Stimulated activated CD8-positive, alpha-beta memory T cell treated with anti-CD3 and anti-CD28 coated beads, Interleukin-4, amount 100 ng/mL, for 4 hours (primary cell): Measurements from ENCODE around the gene RAET1E.
"Not testable (repeated sequence)": the region's sequence is repeated elsewhere in the genome, so short reads cannot be mapped to it uniquely, and the experiment has no call there.

Source experiments
- DNase-seq, 2 donors: peaks; one replicate each; pipeline ENCODE4 v3.0.0-alpha.2; 2020; ENCODE audit warnings: low read depth in 2 of 2, low spot score in 1 of 2

The RAET1E gene

DNA sequence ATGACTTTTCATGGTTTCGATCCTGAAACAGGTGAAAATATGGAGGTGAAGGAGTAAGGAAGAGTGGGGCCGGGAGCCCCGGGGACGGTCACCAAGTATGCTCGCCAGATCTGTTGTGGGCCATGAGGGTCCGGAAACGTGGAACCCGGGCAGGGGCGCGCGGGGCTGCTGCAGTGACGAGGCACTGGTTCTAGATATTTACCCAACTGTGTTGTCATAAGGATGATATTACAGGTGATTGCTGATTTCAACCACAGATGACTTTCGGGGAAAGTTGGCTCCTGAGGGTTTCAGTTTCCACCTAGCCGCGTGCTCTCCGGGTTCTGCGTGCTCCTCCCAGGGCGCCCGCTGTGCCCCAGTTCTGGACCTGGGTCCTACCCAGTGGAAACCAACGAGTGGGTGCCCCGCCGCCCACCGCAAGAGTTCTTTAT lies 12.8 kb upstream of the RAET1E start:
- no peak for DNase-seq

DNA sequence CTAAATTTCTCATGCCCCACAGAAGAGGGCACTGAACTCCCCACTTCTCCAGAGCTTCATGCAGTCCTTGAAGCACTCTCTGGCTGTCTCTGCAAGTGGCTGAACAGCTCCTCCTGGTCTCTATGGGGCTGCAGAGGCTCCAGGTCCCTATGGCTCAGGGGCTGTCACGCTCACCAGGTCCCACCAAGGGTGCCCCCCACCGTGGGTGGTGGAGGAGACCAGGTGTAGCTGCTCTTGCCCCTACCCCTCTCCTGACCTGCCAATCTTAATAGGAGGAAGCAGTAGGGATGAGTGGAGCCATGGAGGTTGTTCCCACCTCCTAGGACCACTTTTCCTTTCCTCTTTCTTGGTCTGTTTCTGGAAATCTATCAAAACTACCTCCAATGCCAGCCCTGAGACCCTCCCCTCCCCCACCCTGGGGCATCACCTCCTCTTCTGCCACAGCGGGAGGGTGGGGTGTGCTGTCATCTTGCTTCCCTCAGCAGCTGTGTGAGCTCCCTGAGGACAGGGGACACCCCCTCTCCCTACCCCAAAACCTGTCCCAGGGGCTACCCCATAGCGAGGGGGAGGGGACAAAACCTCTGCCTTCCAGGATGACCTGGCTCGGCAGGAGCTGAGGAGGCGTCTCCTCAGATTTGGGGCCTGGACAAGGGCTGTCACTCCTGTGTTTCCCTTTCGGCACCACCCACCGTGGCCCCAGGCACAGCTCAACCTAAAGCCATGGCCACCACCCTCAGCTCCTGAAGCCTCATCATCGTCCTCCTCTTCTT lies 12.0 kb upstream of the RAET1E start:
- DNase-seq = no peak

DNA sequence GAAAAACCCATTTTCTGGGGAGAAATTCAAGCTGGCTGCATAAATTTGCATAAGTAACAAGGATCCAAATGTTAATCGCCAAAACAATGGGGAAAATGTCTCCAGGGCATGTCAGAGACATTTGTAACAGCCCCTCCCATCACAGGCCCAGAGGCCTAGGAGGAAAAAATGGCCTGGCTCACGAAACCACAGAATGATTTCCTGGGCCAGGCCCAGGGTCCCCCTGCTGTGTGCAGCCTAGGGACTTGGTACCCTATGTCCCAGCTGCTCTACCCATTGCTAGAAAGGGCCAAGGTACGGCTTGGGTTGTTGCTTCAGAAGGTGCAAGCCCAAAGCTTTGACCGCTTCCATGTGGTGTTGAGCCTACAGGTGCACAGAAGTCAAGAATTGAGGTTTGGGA lies 10.6 kb upstream of the RAET1E start:
- not testable (repeated sequence) for DNase-seq

DNA sequence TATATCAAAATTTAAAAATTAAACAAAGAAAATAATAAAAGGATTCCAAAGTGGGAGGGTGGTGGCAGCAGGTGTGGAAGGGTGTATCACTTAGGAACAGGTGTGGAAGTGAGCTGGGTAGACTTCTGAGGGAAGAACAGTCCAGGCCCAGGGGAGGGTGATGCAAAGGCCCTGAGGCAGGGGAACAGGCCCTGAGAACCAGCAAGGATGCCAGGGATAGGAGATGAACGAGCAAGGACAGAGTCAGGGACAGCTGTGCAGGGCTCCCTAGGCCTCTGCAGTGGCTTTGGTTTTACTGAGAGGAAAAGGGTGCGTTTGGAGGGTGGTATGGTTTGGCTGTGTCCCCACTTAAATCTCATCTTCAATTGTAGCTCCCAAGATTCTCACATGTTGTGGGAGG lies 9.4 kb upstream of the RAET1E start:
- DNase-seq = no peak

DNA sequence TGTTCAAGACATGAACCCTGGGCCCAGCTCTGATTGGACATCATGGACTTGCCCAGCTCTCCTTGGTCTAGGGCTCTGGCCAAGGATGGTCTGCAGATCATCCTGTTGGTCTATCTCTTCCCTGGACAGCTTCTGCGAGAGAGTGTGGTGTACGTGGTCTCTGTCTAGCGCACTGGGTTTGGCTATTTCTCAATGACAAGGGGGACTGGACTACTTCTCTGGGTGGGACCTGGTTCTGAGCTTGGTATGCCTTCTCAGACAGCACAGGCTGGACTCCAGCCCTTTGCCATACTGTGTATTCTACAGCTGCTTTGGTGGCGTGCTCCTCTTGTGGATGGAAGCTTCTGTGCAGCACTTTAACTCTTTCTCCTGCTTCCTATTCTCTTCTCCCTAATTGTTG lies 8.5 kb upstream of the RAET1E start:
- DNase-seq = no peak

DNA sequence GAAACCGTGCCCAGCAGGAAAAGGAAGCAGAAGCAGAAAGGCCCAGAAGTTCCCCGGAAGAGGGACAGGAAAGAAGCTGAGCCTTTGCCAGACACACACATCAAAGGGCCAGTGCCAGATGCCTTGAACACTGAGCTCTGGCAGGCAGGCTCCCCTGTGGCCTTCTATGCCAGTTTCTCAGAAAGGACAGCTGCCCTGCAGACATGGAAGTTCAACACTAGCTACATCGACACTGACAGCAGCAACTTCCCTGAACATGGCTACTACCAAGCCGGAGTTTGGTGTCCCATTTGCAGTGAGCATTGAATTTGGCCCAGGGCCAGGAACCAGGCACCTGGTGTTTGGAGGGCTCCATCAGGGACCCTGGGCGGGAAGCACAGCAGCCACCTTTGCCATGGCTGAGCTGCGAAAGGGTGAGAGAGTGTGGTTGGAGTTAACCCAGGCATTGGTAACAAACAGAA lies 8.0 kb upstream of the RAET1E start:
- DNase-seq = no peak

DNA sequence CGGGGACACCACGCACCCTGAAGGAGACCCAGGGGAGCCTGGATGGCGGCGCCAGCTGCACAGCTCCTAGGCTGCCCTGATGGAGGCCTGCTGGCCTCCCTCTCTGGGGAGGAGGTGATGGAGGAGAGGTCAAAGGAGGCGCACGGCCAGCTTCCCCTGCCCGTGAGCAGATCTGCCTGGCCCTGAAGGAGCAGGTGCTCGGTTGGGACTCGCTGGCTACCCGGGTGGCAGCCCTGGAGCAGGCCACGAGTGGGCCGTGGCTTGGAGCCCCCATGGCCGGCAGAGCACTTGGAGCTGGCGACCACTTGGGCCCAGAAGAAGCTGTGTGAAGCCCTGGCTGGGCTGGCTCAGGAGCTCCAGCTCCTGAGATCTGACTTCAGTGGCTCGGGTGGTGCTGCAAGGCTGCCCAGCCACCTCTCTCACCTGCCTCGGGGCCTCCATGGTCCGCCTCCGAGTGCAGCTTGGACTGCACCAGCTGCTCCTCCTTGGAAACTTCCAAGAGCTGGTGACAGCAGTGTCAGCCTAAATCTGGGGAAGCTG lies 7.5 kb upstream of the RAET1E start:
- DNase-seq = no peak

DNA sequence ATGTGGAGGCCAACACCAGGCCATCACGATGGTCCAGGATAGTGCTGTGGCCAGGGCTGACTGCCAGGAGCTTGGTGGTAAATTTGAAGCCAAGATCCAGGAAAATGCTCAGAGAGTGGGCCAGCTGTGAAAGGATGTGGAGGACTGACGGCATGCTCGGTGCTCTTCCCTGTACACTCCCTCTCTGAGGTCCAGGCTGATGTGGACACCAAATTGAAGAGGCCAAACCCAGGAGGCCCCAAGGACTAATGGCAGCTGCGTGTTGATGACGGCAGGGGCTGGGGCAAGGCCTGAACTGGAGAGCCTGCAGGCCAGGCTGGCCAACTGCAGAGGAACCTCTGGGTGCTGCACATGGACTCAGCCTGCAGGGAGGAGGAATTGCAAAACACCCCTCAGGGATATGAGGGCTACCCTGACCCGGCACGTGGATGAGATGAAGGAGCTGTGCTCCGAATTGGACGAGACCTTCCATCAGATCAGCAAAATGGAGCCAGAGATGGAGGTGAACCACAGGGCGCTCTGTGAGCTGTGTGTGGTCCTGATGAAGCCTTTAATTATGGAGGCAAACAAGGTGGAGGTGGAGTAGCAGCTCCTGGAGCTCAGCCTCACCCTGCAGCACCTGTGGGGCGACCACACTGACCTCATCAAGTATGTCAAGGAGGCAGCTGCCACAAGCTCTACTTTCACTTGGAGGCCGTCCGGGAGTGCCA lies 6.9 kb upstream of the RAET1E start:
- DNase-seq = no peak

DNA sequence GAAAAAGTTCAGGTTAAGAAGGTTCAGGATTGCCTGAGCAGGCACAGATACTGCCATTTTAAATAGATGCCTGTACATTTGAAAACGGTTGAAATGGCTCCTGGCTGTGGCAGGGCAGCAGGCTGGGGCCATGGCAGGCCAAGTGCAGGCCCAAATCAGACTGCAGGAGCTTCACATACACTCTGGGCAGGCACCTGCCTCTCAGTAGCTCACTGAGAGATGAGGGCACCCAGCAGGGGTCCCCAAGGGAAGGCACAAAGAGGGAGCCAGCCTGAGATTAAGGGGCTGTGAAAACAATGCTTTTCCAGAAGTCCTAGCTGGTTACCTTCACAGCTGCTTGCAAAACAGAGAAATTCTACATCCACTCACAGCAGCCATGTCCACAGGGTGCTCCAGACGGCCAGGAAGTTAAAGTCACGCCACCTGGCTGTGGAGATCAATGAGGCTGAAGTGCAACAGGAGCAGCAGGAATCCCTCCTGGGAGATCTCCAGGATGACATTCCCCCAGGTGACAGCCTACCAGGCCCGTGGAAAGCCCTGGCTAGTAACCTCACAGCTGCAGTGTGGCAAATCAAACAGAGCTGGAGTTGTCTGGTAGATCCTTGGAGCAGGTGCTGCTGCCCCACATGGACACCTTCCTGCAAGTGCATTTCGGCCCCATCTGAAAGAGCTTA lies 6.2 kb upstream of the RAET1E start:
- DNase-seq = no peak

DNA sequence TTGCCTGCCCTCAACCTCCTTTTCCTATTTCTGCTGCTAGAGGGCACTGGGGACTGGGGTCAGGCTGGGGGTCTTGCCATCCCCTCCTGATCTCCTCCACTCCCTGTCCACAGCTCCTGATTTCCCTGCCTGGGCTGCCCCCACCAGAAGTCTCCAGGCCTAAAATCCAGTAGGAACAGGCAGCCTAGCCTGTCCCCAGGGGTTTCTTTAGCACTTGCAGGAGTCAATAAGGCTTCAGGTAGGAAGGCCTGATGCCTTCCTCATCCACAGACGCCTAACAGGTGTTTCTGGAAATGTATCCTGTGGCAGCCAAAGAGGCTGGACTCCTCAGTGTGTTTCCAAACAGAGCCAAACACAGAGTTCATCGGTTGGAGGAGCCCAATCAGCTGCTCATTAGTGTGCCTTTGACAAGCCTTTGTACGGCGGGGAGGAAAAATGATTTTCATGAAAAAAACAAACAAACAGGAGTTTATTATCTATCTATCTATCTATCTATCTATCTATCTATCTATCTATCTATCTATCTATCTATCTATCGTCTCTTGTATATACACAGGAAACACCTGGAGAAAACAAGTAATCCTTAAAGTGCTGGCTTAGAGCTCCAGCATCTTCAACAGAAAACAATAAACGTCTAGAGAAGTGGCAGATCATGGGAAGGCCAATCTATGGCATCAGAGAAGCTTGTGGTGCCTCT lies 3.7 kb upstream of the RAET1E start:
- DNase-seq = no peak

DNA sequence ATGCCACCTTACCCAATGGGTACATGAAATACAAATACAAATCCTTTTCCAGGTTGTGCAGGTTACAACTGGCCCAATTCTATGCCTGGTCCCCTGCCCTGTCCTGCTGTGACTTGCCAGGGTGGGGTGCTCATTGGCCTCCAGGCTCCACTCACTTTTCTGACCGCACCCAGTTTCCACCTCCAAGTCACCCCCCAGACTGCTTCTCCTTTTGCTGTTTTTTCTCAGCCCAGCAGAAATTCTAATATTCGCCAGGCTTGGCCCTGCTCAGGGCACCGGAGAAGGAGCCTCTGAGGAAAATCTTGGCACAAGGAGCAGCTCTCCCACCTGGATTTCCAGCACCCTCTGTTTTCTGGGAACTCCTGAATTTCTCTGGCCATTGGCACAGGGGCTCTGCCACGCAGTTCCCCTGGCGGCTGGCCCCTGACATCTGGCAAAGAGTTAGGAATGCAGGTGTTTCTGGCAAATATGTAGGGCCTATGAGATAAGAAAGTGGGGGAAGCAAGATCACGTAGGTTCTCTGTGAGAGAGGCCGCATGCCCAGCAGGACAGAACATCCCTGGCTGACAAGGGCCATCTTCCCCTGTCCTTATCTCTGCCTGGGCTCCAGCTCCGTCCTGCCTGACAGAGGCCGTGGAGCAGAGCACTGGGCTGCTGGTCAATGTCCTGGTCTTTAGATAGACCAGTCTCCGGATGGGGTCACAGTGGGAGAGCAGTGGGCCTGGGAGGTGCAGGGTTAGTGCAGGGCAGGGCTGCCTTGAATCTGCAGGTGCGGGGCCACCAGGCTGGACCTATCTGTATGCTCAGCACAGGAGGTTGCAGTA lies 2.9 kb upstream of the RAET1E start:
- no peak for DNase-seq

DNA sequence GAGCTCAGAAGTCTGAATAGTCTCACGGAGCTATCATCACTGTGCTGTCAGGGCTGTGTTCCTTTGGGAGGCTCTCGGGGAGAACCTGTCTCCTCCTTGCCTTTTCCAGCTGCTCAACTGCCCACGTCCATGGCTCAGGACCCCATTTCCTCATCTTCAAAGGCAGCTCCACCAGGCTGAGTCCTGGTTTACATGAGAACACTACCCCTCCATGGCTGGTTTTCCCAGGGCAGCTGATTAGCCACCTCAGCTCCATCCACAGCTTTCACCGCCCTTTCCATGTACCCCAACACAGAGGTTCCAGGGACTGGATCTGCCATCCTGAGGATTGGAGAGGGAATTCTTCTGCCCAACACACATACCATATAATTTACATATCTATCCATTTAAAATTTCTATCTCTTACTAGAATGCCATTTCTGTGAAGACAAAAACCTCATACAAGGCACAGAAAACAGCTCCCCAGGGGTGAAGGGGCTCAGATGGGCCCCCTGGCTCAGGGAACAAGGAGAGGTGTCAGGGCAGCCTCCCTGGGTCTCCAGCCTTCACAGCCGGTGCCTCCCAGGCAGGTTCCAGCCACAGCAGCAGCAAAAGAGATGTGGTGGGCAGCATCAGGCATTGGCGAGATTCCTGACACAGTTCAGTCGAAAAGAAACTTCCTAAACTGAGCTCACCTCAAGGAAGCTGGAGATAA lies 2.2 kb upstream of the RAET1E start:
- no peak for DNase-seq

DNA sequence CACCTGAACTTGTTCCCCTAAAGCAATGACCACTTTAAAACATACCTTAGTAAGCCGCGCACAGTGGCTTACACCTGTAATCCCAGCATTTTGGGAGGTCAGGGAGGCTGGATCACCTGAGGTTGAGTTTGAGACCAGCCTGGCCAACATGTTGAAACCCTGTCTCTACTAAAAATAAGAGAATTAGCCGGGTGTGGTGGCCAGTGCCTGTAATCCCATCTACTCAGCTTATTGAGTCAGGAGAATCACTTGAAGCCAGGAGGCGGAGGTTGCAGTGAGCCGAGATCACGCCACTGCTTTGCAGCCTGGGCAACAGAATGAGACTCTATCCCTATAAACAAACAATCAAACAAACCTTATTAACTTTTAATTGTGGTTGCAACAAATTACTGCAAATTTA lies 1.6 kb upstream of the RAET1E start:
- DNase-seq = no peak

DNA sequence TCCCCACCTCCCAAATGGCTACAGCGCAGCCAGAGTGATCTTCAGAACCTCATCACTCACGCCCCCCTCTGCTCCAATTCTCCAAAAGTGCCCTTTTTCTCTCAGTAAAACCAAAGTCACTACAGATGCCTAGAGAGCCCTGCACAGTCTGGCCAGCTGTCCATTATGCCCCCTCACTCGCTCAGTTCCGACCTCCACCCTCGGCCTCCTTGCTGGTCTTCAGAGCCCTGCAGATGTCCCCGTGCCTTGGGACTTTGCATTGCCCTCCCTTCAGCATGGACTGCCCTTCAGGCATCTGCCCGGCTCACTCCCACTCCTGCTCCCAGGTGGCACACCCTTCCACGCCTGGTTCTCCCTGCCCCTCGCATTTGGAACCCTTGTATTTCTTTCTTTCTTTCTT lies 1.1 kb upstream of the RAET1E start:
- DNase-seq = no peak

DNA sequence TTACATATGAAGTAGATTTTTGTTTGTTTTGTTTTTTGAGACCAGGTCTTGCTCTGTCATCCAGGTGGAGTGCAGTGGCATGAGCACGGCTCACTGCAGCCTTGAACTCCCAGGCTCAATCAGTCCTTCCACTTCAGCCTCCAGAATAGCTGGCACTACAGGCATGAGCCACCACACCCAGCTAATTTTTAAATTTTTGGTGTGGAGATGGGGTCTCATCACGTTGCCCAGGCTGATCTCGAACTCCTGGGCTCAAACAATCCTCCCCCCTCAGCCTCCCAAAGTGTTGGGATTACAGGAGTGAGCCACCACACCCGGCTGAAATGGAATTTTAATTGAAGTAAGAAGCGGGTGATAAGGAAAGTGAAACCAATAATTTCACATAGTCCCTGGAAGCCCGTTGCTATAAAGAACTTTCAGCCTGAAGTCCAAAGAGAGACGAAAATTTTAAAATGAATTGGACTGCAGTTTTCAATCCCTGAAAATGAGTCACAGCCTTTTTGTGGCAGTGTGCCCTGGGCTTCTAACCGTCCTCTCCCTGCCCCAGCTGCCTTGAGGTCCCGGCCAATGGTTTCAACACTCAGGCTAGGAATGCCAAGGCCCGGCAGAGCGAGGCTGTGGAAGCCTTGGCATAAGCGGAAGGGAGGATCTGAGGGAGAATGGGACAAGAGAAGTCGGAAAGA lies 757 bp downstream of the RAET1E start:
- no peak for DNase-seq

DNA sequence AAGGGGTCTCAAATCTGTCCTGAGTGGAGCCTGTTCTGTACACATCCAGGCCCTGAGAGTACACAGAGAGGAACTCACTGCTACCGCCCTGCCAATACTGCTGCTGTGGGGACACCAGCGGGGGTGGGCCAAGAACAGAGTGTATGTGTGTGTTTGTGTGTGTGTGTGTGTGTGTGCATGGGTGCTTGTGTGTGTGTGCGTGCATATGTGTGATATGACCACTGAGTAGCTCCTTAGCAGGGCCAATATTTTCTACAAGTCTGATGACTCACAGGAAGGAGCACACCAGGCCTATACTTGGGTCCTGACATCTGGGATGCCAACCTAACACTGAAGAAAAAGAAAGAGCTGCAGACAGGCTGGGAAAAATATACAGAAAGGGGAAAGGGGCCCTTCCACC lies 1.4 kb downstream of the RAET1E start:
- no peak for DNase-seq

DNA sequence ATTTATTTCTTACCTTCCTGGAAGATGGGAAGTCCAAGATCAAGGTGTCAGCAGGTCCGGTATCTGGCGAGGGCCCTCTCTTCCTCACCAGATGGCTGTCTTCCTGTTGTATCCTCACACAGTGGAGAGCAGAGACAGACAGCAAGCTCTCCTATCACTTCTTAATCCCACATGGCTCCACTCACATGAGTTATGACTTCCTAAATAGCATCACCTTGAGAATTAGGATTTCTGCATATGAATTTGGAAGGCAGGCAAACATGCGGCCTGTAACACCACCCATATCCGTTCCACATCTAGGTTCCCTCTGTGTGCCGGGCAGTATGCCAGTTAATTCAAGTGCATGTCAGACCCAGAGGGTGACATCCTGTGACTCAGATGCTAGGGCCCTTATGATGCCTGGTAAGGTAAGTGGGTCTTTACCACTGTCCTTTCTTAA lies 2.1 kb downstream of the RAET1E start:
- DNase-seq = no peak

DNA sequence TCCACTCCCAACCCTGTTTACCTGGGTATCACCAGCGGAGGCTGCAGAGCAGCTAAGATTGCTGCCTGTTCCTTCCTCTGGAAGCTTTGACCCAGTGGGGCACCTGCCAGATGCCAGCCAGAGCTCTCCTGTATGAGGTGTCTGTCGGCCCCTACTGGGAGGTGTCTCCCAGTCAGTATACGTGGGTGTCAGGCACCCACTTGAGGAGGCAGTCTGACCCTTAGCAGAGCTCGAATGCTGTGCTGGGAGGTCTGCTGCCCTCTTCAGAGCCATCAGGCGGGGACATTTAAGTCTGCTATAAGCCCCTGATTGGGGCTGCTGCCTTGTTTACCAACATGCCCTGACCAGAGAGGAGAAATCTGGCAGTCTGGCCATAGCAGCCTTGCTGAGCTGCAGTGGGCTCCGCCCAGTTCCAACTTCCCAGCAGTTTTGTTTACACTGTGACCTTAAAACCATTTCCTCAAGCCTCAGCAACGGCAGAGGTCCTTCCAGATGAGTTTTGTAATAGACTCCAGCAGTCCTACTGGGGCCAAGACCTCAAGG lies 2.8 kb downstream of the RAET1E start:
- DNase-seq = no peak

DNA sequence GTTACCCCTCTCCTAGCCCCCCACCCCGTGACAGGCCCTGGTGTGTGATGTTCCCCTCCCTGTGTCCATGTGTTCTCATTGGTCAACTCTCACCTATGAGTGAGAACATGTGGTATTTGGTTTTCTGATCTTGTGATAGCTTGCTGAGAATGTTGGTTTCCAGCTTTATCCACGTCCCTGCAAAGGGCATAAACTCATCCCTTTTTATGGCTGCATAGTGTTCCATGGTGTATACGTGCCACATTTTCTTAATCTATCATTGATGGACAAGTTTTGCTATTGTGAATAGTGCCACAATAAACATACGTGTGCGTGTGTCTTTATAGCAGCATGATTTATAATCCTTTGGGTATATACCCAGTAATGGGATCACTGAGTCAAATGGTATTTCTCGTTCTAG lies 6.0 kb downstream of the RAET1E start:
- not testable (repeated sequence) for DNase-seq
